Memory B cell (primary cell): Measurements from ENCODE around the gene GNG7.
"Not testable (repeated sequence)": the region's sequence is repeated elsewhere in the genome, so short reads cannot be mapped to it uniquely, and the experiment has no call there.

Source experiments
- ATAC-seq: fragments of 150-1000 bp; cut with Tn5 transposase; 2 replicates; pipeline ENCODE4 v1.10.0; 2021; ENCODE audit warnings: low read depth, mild to moderate bottlenecking, moderate library complexity
- DNase-seq, 2 donors: peaks; one replicate each; pipeline ENCODE4 v3.0.0; 2022; ENCODE audit warnings: low spot score in 2 of 2
- H3K27ac Mint-ChIP-seq: one replicate; pipeline ENCODE4 v1.8.0; 2022; ENCODE audit warnings: mild to moderate bottlenecking, moderate library complexity, mixed read lengths
- H3K27me3 Mint-ChIP-seq: one replicate; pipeline ENCODE4 v1.8.0; 2022; ENCODE audit warnings: mixed read lengths
- H3K36me3 Mint-ChIP-seq: one replicate; pipeline ENCODE4 v1.8.0; 2022; ENCODE audit warnings: mild to moderate bottlenecking, mixed read lengths
- H3K4me1 Mint-ChIP-seq: one replicate; pipeline ENCODE4 v1.8.0; 2022; ENCODE audit warnings: mixed read lengths
- H3K4me3 Mint-ChIP-seq: one replicate; pipeline ENCODE4 v1.8.0; 2022; ENCODE audit warnings: mild to moderate bottlenecking, moderate library complexity, mixed read lengths
- H3K9me3 Mint-ChIP-seq: one replicate; pipeline ENCODE4 v1.8.0; 2022; ENCODE audit warnings: mixed read lengths

Gene GNG7

DNA sequence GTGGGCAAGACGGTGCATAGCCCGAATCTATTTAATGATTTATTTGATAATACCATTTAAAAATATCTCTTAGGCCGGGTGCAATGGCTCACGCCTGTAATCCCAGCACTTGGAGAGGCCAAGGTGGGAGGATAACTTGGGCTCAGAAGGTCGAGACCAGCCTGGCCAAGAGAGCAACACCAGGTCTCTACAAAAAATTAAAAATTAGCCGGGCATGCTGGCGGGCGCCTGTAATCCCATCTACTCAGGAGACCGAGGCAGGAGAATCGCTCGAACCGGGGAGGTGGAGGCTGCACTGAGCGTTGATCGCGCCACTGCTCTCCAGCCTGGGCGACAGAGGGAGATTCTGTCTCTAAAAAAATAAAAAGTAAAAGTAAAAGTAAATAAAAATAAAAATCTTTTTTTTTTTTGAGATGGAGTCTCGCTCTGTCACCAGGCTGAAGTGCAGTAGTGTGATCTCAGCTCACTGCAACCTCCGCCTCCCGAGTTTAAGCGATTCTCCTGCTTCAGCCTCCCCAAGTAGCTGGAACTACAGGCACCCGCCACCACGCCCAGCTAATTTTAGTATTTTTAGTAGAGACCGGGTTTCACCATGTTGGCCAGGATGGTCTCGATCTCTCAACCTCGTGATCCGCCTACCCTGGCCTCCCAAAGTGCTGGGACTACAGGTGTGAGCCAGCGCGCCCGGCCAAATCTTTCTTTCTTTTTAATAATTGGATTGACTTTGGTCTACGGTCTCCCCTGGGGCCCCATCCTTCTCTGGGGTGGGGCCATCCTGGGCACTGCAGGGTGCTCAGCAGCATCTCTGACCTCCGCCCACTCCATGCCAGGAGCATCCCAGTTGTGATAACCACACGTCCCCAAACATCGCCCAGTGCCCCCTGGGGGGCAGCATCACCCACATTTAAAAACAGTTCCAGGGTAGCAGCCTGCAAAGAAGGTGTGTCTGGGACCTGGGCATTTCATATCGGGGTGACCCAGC, 90.7 kb downstream of the GNG7 start:
- Mint-ChIP-seq H3K4me1 (peaks cover 39% of the 10 kb centered on the region), H3K27ac (peak overlapping the region; percentile 87), H3K4me3 (peak overlapping the region; percentile 37), H3K36me3 (peaks cover 4% of the 10 kb centered on the region), H3K27me3 (no peaks in the 10 kb centered on the region), H3K9me3 (no peaks in the 10 kb centered on the region)
- no peak for DNase-seq
- no peak for ATAC-seq

DNA sequence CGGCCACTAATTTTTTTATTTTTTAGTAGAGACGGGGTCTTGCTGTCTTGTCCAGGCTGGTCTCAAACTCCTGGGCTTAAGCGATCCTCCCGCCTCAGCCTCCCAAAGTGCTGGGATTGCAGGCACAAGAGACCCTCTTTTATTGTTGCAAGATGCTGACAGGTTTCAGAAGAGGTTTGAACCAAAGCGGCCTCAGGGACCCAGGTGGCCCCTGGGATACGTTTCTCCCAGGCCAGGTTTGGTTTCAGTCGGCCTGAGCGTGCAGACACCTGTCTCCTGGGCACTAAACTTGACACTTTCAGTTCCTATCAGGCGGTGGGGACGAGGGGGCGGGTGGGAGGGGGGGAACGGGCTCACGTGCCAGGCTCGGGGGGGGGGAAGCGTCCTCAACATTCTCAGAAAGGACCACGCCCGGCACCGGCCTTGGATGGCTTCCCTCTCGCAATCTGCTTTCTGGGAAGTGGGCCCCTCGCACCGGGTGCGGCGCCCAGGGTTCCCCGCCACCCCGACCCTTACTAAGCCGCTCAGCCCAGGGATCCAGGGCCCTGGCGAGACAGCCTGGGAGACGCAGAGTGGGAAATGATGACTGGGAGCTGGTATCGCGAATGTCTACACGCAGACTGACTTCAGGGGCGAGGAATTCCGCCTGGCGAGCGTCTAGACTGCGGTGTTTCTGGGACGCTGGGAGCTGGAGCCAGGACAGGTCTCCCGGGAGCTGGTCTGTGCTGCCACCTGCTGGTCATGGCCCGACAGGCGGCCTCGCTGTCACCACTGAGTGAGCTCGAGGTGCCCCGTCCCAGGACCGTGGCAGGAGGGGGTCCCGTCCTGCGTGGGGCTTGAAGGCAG, 91.6 kb downstream of the GNG7 start:
- Mint-ChIP-seq H3K27me3 (no peaks in the 10 kb centered on the region), H3K4me1 (peaks cover 38% of the 10 kb centered on the region), H3K9me3 (no peaks in the 10 kb centered on the region), H3K27ac (peak overlapping the region; percentile 87), H3K36me3 (peaks cover 4% of the 10 kb centered on the region), H3K4me3 (peak overlapping the region; percentile 79)
- DNase-seq, result peak; percentile 89 to 95
- peak; percentile 67 for ATAC-seq

- H3K36me3 Mint-ChIP-seq, result peaks cover 2% of the 10 kb centered on the region
- peak overlapping the region; percentile 40 for H3K4me3 Mint-ChIP-seq
- H3K4me1 Mint-ChIP-seq, result peaks cover 38% of the 10 kb centered on the region
- no peaks in the 10 kb centered on the region for H3K9me3 Mint-ChIP-seq
- H3K27me3 Mint-ChIP-seq, result no peaks in the 10 kb centered on the region
- peak overlapping the region; percentile 81 for H3K27ac Mint-ChIP-seq
- peak in 1 of 2 donors; percentile 22 for DNase-seq
- ATAC-seq, result no peak
These were observed 92.9 kb downstream of the GNG7 start for GRCh38 chr19:2609389-2610116.

DNA sequence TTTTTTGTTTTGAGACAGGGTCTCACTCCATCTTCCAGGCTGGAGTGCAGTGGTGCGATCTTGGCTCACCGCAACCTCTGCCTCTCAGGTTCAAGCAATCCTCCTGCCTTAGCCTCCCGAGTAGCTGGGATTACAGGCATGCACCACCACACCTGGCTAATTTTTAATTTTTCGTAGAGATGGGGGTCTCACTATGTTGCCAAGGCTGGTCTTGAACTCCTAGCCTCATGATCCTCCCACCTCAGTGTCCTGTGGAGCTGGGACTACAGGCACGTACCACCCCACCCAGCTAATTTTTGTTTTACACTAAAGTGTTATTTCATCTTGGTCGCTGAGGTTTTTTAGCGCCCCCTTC, 93.5 kb downstream of the GNG7 start:
- H3K4me1 Mint-ChIP-seq, result peaks cover 34% of the 10 kb centered on the region
- H3K27ac Mint-ChIP-seq, result peak overlapping the region; percentile 81
- not testable (repeated sequence) for ATAC-seq, DNase-seq, H3K4me3 Mint-ChIP-seq, H3K27me3 Mint-ChIP-seq, H3K9me3 Mint-ChIP-seq, H3K36me3 Mint-ChIP-seq

- Mint-ChIP-seq H3K27me3 (no peaks in the 10 kb centered on the region), H3K4me1 (peaks cover 31% of the 10 kb centered on the region), H3K27ac (peak overlapping the region; percentile 81), H3K9me3 (no peaks in the 10 kb centered on the region), H3K36me3 (peaks cover 2% of the 10 kb centered on the region), H3K4me3 (peak overlapping the region; percentile 14)
- ATAC-seq, result no peak
- no peak for DNase-seq
These were observed 93.9 kb downstream of the GNG7 start for GRCh38 chr19:2608602-2608922.

GRCh38 chr19:2607712-2608601, 94.5 kb downstream of the GNG7 start:
- peaks cover 26% of the 10 kb centered on the region for H3K4me1 Mint-ChIP-seq
- H3K36me3 Mint-ChIP-seq, result peaks cover 4% of the 10 kb centered on the region
- ATAC-seq (peak; percentile 36), DNase-seq (peak in 1 of 2 donors; percentile 50)
- peak overlapping the region; percentile 81 for H3K27ac Mint-ChIP-seq
- no peaks in the 10 kb centered on the region for H3K27me3 Mint-ChIP-seq
- no peaks in the 10 kb centered on the region for H3K9me3 Mint-ChIP-seq
- H3K4me3 Mint-ChIP-seq, result peak overlapping the region; percentile 72

GRCh38 chr19:2606774-2607173, 95.7 kb downstream of the GNG7 start:
- peaks cover 27% of the 10 kb centered on the region for H3K4me1 Mint-ChIP-seq
- H3K9me3 Mint-ChIP-seq, H3K4me3 Mint-ChIP-seq, DNase-seq, H3K36me3 Mint-ChIP-seq, H3K27me3 Mint-ChIP-seq, ATAC-seq: not testable (repeated sequence)
- peak overlapping the region; percentile 81 for H3K27ac Mint-ChIP-seq

DNA sequence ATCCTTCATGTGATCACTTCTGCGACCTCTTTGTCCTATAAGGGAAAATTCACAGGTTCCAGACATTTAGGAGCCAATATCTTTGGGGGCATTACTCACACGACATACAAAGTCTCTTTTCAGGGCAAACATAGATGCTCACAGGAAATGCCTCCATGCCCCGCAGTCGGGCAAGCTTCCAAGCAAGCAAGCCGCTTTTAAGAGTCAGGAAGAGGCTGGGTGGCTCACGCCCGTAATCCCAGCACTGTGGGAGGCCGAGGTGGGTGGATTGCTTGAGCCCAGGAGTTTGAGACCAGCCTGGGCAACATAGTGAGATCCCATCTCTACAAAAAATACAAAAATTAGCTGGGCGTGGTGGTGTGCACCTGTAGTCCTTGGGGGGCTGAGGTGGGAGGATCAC, 96.6 kb downstream of the GNG7 start:
- not testable (repeated sequence) for DNase-seq, H3K9me3 Mint-ChIP-seq, H3K27me3 Mint-ChIP-seq, ATAC-seq, H3K4me3 Mint-ChIP-seq, H3K27ac Mint-ChIP-seq
- Mint-ChIP-seq H3K4me1 (peaks cover 24% of the 10 kb centered on the region), H3K36me3 (peaks cover 10% of the 10 kb centered on the region)

GRCh38 chr19:2604747-2605329, 97.7 kb downstream of the GNG7 start:
- Mint-ChIP-seq H3K27me3 (no peaks in the 10 kb centered on the region), H3K4me1 (peaks cover 23% of the 10 kb centered on the region), H3K4me3 (no peak overlapping the region), H3K36me3 (peaks cover 10% of the 10 kb centered on the region), H3K27ac (no peak overlapping the region), H3K9me3 (no peaks in the 10 kb centered on the region)
- DNase-seq (no peak), ATAC-seq (no peak)

DNA sequence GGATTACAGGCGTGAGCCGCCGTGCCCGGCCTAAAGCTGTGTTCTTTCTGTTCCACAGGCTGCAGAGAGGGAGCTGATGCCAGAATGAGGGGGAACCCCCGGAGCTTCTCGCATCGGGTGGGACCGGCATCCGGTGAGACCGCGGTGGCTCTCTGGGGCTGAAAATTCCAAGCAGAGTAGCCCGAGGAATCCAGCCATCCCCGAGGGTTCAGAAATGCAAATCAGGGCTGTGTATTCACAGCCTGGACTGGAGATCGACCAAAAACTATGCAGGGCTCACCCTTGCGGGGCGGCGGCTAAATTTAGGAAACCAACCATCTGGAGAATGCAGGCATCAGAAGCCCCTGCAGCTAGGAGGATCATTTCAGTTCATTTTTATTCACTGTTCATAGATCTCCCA, 99.2 kb downstream of the GNG7 start:
- Mint-ChIP-seq H3K27me3 (no peaks in the 10 kb centered on the region), H3K36me3 (peaks cover 10% of the 10 kb centered on the region), H3K4me1 (peaks cover 19% of the 10 kb centered on the region), H3K4me3 (peak overlapping the region; percentile 5), H3K27ac (peak overlapping the region; percentile 43), H3K9me3 (no peaks in the 10 kb centered on the region)
- ATAC-seq (no peak), DNase-seq (no peak)

- Mint-ChIP-seq H3K9me3 (no peaks in the 10 kb centered on the region), H3K27ac (peak overlapping the region; percentile 43)
These were observed 99.9 kb downstream of the GNG7 start for GRCh38 chr19:2602391-2603181.

More at GRCh38 chr19:2602391-2603181, 99.9 kb downstream of the GNG7 start:
- no peak overlapping the region for H3K4me3 Mint-ChIP-seq
- no peak for ATAC-seq
- no peak for DNase-seq
- H3K36me3 Mint-ChIP-seq, result peaks cover 9% of the 10 kb centered on the region
- no peaks in the 10 kb centered on the region for H3K27me3 Mint-ChIP-seq
- H3K4me1 Mint-ChIP-seq, result peaks cover 13% of the 10 kb centered on the region
